ENCODE measurements around the gene HIPK2. TPM values are rescaled to one million over a fixed set of nuclear protein-coding genes. Genes with fewer than 3 reads are reported as not detected.
A peak's percentile ranks its signal among the peaks of the same experiment; 100 is the strongest.

The HIPK2 gene
- polyA plus RNA-seq, 4 donors: 24.0 to 104 (median 84.9) TPM

DNA sequence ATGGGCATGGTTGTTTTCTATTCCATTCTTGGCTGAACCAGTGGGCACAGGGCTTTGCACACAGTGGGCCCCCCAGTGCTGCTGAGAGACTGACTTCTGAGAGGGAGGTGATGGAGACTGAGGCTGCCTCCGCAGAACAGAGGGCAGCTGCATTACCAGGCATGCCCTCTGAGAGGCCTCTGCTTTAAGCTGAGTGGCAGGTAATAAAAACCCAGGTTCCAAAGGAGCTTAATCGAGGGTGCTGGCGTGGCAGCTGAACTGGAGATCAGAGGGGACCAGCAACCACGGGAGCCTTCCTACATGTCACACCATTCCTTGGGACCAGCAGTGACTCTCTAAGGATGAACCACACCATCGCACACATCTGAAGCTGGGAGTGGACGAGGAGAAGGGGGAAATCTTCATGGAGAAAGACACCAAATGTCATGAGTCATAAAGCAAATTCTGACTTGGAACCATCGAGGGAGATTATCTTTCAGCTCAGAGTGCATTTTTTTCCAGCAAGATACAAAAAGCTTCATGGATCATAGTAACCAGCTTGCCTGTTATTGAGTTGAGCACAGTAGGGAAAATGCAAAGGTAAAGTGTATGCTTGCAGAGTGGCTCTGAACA, 24.6 kb downstream of the HIPK2 start:
- DNase-seq (ENCODE audit: low read depth in 4 of 4, low spot score in 3 of 4): no peak

DNA sequence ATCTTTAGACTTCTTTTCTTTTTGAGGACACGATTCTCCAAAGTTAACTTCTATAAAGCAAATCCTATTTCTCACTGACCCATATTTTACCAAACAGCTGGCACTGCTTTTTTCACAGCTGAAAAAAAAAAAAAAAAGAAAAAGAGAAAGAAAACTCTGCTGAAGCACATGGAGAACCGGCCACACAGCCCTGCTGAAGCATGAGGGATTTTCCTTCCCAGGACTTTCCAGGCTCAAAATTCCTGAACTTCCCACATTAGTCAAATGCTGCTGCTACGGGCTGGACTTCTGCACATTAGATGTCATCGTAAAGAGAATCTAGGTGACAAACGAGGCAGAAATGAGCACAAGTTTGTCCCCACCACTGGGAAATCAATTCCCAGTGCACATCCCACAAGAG, 25.2 kb downstream of the HIPK2 start:
- no peak for DNase-seq (ENCODE audit: low read depth in 4 of 4, low spot score in 3 of 4)

DNA sequence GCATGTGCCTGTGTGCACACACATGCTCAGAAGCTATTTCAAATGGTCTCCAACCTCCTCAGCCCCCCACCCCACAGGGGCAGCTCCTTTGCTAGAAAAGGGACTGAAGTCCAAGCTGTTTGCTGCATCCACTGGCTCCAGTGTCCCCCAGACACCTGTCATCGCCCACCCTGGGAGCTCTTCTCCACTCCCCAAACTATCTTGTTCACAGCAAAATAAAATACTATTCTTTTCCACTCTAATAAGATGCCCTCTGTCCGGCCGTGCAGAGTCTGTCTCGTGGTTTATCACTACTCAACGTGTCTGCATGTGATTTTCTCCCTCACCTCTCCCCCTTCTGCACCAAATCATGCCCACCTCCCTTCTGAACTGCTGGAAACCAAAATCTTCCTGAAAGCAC, 25.6 kb downstream of the HIPK2 start:
- DNase-seq (ENCODE audit: low read depth in 4 of 4, low spot score in 3 of 4): no peak

DNA sequence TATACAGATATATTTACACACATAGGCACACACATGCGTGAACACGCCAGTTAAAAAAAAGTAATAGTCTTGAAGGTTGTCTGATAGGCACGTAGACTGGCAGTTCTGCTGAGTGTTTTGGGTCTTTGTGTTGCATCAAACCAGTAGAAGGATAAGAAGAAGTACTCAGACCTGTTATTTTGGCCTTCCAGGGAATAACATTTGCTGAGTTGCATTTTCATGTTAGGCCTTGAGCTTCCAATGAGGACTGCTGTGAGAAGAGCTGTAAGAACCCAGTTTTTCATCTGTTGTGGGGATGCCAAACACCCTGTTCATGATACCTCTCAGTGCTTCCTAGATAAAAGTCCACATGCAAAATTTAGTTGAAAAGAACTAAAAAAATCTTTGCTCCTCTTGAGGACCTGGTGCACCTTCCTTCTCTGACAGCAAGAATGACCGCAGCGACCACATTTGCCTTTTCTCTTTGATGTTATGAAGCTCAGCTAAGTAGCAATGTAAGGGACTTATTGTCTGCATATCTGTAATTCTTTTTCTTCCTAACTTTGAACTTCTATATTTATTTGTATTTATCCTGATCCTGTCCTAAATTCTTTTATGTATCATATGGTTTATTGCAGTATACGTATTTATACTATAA, 27.2 kb downstream of the HIPK2 start:
- no peak for DNase-seq (ENCODE audit: low read depth in 4 of 4, low spot score in 3 of 4)

DNA sequence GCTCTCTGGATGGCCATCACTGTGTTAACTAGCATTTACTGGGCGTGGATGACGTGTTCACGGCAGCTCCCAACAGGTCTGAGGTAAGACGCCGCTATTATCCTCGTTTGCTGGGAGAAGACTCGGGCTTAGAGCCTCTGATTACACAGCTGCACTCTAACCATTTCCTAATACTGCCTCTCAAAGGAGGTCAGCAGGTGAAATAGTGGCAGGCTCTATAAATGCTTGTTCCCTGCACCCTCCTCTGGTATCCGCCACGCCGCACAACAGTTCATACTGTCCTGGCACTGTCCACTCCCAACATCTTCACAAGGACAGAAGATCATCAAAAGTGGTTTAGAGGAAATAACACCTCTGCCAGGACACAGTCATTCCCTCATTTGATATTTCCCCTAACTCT, 28.3 kb downstream of the HIPK2 start:
- no peak for DNase-seq (ENCODE audit: low read depth in 4 of 4, low spot score in 3 of 4)

DNA sequence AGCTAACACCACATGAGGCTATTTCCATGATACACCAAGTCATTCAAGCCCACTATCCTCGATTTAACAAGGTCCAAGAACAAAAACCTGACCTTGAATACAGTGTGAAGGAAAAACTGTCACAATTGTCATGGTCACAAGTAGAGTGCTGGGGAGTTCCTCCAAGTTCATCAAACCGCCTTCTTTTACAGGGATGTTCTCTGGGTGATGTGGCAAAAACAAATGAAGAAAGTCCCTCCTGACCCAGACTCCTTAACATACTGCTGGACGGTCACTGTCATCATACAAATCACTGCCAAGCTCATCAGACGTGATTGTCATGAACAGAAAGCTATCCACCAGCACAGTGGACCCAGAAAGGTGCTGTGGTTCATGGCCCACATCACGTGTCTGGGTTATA, 28.9 kb downstream of the HIPK2 start:
- no peak for DNase-seq (ENCODE audit: low read depth in 4 of 4, low spot score in 3 of 4)

DNA sequence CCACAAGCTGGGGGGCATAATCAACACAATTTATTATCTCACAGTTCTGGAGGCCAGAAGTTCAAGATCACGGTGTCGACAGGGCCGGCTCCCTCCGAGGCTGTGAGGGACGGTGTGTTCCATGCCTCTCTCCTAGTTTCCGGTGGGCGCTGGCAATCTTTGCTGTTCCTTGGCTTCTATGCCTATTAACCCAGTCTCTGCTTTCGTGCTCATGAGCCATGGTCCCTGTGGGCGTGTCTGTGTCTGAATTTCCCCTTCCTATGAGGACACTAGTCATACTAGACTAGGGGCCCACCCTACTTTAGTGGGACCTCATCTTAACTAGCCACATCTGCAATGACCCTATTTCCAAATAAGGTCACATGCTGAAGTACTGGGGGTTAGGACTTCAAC, 29.4 kb downstream of the HIPK2 start:
- DNase-seq (ENCODE audit: low read depth in 4 of 4, low spot score in 3 of 4): no peak

DNA sequence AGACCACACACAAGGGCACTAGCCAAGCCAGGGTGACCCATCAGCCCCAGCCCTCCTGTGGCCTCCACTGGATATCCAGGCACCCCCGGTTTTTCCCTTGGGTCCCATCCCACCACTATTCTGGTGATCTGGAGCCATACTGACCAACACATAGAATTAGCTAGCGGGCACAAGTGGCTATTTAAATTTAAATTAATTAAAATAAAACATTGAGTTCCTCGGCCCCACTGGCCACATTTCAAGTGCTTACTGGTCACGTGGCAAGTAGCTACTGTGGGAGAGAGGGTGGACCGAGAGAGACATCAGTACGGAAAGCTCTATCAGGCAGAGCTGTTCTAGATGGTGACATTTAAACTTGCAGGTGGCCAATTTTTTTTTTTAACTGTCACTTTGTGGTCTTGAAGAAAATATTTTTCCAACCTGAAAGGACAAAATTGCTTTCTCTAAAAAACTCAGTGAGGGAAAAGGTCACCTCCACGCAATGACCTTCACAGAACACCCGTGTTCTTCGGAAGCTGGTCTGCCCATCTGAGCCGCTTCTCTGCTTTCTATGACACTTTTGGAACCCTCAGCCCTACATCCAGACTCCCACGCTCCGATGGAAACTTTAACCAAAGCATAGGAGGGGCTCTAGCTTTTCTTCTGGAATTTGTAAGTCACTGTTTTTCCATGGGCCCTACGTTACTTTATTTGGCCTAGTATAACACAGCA, 30.0 kb downstream of the HIPK2 start:
- DNase-seq (ENCODE audit: low read depth in 4 of 4, low spot score in 3 of 4): no peak

DNA sequence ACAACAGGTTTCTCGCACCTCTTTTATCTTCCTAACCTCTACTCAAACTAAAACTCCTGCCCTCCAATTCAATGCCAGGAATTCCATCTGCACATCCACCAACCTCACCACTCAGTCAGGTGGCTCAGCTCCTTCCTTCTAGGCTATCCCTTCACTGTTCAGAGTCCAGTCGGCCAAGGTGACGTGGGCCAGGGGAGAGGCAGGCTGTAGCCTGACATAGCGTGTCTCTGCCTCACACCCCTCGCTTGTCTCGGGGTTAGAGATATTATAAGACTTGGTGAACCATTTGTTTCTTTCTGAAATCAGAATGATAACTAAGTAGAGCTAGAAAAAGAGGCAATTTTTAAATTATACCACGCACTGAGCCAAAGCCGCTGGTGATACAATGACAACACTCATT, 31.1 kb downstream of the HIPK2 start:
- no peak for DNase-seq (ENCODE audit: low read depth in 4 of 4, low spot score in 3 of 4)

DNA sequence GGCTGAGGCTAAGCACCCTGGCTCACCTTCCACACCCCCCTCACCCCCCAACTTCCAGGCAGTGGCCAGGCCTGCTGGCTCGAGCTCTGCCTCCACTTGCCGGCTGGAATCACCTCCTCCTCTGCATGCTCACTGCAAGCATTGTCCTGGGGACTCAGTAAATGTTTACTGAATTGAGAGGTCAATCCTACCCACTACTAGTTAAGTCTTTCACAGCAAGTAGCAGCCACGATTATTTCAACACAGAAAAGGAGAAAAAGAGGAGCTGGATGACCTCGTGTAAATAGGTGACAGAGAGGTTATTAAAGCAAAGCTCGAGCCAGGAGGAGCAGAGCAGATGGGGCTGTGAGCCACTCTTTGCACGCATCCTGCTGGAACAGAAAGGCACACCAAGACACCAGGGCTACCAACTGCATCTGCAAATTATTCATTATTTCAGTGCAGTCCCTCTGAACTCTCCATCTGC, 32.1 kb downstream of the HIPK2 start:
- DNase-seq (ENCODE audit: low read depth in 4 of 4, low spot score in 3 of 4): peak in 1 of 4 donors; percentile 27

DNA sequence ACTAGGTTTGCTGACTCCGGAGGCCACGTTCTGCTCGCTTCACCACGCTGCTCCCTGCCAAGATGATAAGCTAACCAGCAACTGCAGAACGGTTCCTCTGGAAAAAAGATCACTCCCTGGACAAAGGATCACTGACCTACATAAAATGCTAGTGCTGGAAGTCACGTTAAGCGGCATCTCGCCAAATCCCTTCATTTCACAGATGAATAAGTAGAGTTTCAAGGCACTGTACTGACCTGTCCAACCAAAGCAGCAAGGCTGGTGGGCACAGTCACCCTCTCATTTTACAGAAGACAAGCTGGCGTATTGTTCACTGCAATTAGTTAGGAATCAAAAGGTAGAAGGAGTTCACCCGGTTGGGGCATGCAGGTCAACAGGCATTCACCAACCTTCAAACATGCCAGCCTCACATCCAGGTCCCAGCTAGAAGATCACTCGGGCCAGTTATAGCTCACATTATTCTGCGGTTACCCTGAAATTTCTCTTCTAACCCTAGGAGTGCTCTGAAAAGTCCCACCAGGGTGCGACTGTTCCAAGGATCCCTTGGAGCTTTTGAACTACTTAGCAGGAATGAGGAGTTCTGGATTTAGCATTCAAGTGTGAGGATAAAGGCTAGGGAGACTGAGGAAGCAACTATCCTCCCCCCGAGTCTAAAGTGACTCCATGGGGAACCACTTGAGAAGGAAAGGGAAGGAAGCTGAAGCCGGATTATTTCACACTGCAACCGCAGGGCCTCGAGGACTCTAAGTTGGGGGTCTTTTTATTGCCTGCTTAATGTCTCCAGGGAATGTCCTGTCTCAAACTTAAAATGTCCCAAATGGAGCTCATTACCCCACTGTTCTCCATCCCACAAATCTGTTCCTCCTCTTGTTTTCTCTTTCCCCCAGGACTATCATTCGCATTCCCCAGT, 32.8 kb downstream of the HIPK2 start:
- DNase-seq (ENCODE audit: low read depth in 4 of 4, low spot score in 3 of 4): no peak

DNA sequence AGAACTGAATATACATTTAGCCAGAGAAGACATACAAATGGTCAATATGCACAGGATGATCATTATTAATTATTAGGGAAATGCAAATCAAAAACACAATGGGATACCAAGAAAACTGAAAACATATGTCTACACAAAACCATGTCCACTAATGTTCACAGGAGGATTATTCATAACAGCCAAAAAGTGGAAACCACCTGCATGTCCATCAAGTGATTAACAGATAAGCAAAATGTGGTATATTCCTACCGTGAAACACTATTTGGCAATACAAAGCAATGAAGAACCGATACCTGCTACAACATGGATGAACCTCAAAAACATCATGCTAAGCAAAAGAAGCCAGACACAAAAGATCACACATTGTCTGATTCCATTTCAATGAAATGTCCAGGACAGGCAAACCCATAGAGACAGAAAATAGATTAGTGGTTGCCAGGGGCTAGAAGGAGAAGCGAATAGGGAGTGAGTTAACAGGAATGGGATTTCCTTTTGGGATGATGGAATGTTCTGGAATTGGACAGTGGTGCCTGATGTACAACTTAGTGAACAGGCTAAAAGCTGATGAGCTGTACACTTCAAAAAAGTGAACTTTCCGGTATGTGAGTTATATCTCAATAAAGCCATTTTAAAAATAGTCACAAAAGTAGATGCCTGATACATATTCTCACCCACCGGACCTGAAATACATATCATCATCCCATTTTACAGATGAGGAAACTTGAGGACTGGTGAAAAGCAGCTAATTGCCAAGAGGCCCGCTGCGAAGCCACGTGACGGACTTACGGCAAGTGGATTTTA, 33.6 kb downstream of the HIPK2 start:
- no peak for DNase-seq (ENCODE audit: low read depth in 4 of 4, low spot score in 3 of 4)

DNA sequence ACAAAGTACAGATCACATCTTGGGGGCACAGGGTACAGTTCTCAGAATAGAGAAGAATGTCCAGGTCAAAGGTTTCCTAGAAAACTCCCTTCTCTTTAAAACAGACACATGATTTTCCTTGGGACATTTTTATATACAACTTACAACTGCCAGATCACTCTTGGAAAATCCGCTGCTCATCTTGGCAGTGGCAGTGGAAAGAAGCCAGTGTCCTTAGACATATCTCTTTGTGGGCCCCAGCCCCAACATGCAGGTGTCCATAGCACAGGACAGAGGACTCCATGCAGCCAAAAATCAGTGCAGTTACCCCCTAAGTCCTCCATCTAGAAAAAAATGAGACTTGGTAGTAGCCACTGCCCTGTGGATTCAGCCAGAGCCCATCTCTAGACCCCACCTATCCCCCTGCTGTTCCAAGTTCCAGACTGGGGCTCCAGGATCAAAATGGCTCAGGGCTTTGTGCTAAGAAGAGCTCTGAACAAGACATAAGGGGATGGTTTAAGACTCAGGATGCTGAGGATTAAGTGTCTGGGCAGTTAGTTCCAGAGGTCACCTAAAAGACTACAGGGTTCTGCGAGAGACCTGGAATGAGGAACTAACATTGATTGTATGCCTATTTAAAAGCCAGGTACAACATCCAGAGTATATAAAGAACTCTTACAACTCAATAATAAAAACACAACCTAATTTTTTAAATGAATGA, 34.4 kb downstream of the HIPK2 start:
- DNase-seq (ENCODE audit: low read depth in 4 of 4, low spot score in 3 of 4): no peak

DNA sequence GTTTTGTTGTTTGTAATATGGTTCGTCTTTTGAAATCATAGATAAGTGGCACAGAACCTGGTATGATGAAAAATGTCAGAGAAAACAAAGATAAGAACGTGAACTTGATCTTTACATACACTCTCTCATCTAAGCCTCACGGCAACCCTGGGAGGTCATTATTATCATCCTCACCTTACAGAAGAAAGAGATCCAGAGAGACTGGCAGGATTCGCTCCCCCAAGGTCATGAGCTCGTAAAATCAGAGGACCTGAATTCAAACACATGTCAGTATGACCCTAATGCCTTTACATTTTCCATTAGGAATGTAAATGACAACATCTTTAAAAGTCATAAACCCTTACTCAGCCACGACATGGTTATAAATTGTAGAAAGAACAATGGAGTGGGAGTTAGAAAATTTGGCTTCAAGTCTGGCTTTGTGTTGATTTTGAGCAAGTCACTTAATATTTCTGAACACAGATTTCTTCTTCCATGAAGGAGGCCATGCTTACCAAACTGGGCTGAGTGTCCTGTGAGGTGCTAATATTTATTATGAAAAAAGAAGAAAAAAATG, 35.9 kb downstream of the HIPK2 start:
- no peak for DNase-seq (ENCODE audit: low read depth in 4 of 4, low spot score in 3 of 4)

DNA sequence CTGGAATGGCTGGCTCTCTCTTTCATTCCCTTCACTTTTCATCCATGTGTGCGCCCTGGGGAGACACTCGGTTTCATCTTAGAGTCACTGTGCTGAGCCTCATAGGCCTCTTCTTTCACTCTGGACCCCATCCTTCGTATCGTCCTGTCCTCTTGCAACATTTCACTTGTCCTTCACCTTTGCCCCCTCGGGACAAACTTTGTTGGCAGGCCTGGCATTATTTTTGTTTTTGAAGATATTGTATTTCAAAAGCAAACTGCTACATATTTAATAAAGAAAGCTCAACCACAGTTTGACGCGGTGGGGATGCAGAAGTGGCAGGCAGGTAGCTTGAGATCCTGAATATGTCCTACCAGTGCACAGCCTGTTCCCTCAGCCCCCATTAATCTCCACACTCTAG, 36.6 kb downstream of the HIPK2 start:
- DNase-seq (ENCODE audit: low read depth in 4 of 4, low spot score in 3 of 4): no peak

DNA sequence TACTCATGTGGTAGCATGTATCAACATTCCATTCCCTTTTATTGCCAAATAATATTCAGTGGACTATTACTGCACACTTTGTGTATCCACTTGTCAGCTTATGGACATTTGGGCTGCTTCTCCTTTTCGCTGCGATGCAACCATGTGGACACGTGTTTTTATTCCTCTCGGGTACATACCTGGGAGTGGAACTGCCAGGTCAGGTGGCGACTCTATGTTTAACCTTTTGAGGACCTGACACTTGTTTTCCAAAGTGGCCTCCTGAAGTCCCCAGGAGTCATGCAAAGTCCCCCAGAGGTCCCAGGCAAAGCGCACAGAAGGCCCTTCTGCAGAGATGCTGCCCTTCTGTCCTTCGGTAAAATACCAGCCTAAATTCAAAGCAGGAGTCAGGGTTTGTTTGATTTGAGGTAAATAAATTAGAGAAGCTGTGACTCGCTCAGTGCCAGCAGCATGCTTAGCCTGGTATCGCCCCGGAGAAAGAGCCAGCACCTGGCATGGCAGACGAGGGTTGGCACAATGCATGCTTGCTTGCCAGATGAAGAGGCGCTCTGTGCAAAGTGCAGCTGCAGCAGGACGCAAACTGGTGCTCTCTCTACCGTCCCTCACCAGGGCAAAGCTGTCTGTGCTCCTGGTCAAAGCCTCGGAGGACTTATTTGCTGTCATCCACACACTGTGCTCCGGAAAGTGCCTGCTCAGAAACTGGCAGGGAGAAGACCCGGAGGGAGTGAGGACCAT, 37.8 kb downstream of the HIPK2 start:
- DNase-seq (ENCODE audit: low read depth in 4 of 4, low spot score in 3 of 4): no peak

DNA sequence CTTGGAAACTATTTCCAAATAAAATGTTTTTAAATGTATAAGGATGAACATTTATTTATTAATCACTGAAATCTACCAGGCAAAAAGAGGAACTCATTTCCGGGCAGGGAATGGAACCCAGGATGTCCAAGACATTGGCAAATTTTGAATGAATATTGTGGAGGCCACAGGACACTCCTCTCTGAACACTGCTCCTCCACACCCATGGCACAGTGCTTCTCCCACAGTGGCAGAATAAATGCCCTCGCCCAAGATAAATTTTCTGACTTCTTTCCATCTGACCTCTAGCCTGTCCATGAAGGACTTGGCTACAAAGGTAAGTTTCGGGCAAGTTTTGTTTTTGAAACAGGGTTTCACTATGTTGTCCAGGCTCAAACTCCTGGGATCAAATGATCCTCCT, 39.0 kb downstream of the HIPK2 start:
- DNase-seq (ENCODE audit: low read depth in 4 of 4, low spot score in 3 of 4): no peak

DNA sequence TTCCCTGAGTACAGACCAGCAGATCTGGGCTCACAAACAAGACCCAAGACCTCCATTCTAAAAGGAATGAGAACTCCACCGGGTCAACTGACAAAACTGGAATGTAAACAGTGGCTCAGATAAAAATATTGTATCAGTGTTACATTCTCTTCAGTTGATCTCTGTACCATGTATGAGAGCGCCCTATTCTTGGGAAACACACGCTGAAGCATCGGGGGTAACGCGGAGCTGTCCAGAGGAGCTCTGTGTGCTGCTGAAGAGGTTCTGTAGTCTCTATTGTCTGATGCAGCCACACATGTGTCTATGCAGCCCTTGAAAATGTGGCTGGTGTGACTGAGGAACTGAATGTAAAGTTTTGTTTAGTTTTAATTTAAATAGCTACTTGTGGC, 39.7 kb downstream of the HIPK2 start:
- DNase-seq (ENCODE audit: low read depth in 4 of 4, low spot score in 3 of 4): no peak

All from left renal pelvis (tissue), 4 donors.